H1 (cell line): ENCODE results near the gene PLAC9. TPM values are rescaled to one million over a fixed set of nuclear protein-coding genes. Genes with fewer than 3 reads are reported as not detected.

Source experiments
- CTCF ChIA-PET: fragments of 300-600 bp; sonication (Branson Sonifier 250); formaldehyde crosslinking; loops from one replicate; lab custom pipeline; 2021; ENCODE audit not compliant: partially characterized antibody; lab: Charles Lee
- POLR2A ChIA-PET: fragments of 300-600 bp; sonication (Branson Sonifier 250); formaldehyde crosslinking; loops from one replicate; lab custom pipeline; 2021; ENCODE audit warnings: inconsistent platforms; ENCODE audit not compliant: partially characterized antibody; lab: Charles Lee
- DNase-seq, 2 experiments: peaks; one replicate each; pipeline versions ENCODE4 v3.0.0 to v3.0.0-alpha.2; 2010 to 2022; ENCODE audit warnings: low spot score in 2 of 2, low read depth in 1 of 2, mixed read lengths in 1 of 2
- FAIRE-seq: peaks from 2 replicates; lab custom pipeline; 2011; peaks lifted over from hg19 to GRCh38; lab: Jason Lieb, UNC
- H2AFZ ChIP-seq: 2 replicates; pipeline ENCODE4 v1.8.1; 2012; ENCODE audit warnings: low read length, inconsistent platforms
- H2AK5ac ChIP-seq: 2 replicates; pipeline ENCODE4 v1.6.1; 2013; ENCODE audit warnings: low read depth, low read length
- H2BK120ac ChIP-seq: replicated peaks from 2 replicates; pipeline ENCODE3; 2013; ENCODE audit warnings: low read depth, low read length, inconsistent platforms
- H2BK12ac ChIP-seq: 2 replicates; pipeline ENCODE4 v1.6.1; 2013; ENCODE audit warnings: low read depth, low read length
- H2BK15ac ChIP-seq: 2 replicates; pipeline ENCODE4 v1.6.1; 2013; ENCODE audit warnings: low read length
- H2BK20ac ChIP-seq: 2 replicates; pipeline ENCODE4 v1.6.1; 2013; ENCODE audit warnings: low read length
- H2BK5ac ChIP-seq: 2 replicates; pipeline ENCODE4 v1.6.1; 2013; ENCODE audit warnings: low read depth, low read length
- H3K14ac ChIP-seq: 2 replicates; pipeline ENCODE4 v1.6.1; 2013; ENCODE audit warnings: inconsistent platforms; ENCODE audit not compliant: insufficient read length
- H3K18ac ChIP-seq: 2 replicates; pipeline ENCODE4 v1.6.1; 2013; ENCODE audit warnings: low read length; ENCODE audit errors: extremely low read depth
- H3K23ac ChIP-seq: 2 replicates; pipeline ENCODE4 v1.6.1; 2013; ENCODE audit warnings: inconsistent platforms; ENCODE audit not compliant: insufficient read length
- H3K23me2 ChIP-seq: 2 replicates; pipeline ENCODE4 v1.6.1; 2013; ENCODE audit warnings: low read depth, low read length
- H3K27ac ChIP-seq: 2 replicates; pipeline ENCODE4 v1.6.1; 2011; ENCODE audit warnings: low read depth, low read length, inconsistent platforms
- H3K27me3 ChIP-seq, 4 experiments: replicated peaks in 1 of 4; 1 replicate in 1 of 4; 2 replicates in 3 of 4; pipeline versions ENCODE4 v1.6.1 to v1.8.1; 2011 to 2013; ENCODE audit warnings: low read length in 3 of 4, mild to moderate bottlenecking in 3 of 4, inconsistent platforms in 2 of 4, mixed read lengths in 2 of 4, moderate library complexity in 1 of 4; ENCODE audit not compliant: control insufficient read depth in 3 of 4, insufficient read depth in 3 of 4; ENCODE audit errors: extremely low read depth in 1 of 4
- H3K36me3 ChIP-seq, 4 experiments: 2 replicates each; pipeline versions ENCODE4 v1.6.1 to v1.8.1; 2011 to 2013; ENCODE audit warnings: mild to moderate bottlenecking in 4 of 4, low read length in 3 of 4, moderate library complexity in 2 of 4, control low read depth in 1 of 4, inconsistent platforms in 1 of 4; ENCODE audit not compliant: insufficient read depth in 4 of 4, control insufficient read depth in 2 of 4
- H3K4ac ChIP-seq: replicated peaks from 2 replicates; pipeline ENCODE3; 2013; ENCODE audit warnings: low read length, low read depth, mixed read lengths, inconsistent platforms; ENCODE audit not compliant: insufficient read length
- H3K4me1 ChIP-seq, 4 experiments: replicated peaks in 1 of 4; 1 replicate in 1 of 4; 2 replicates in 3 of 4; pipeline versions ENCODE4 v1.6.1 to v1.8.1; 2011 to 2013; ENCODE audit warnings: low read length in 3 of 4, inconsistent platforms in 2 of 4, mixed read lengths in 1 of 4; ENCODE audit not compliant: insufficient read depth in 4 of 4, control insufficient read depth in 3 of 4
- H3K4me2 ChIP-seq, 2 experiments: 2 replicates each; pipeline versions ENCODE4 v1.6.1 to v1.8.1; 2011 to 2013; ENCODE audit warnings: low read depth in 2 of 2, low read length in 2 of 2, control low read depth in 1 of 2, inconsistent platforms in 1 of 2, mild to moderate bottlenecking in 1 of 2; ENCODE audit not compliant: insufficient read depth in 1 of 2
- H3K4me3 ChIP-seq, 4 experiments: fragments of 200-600, 300-600 bp in 1 of 4; sonication (generic), shearing (Covaris generic), sonication (Bioruptor Twin) in 1 of 4; 2 replicates each; pipeline versions ENCODE4 v1.5.1 to v1.8.1; 2011 to 2016; ENCODE audit warnings: low read length in 4 of 4, low read depth in 3 of 4, control low read depth in 2 of 4, inconsistent platforms in 2 of 4, mild to moderate bottlenecking in 2 of 4, mixed read lengths in 1 of 4, moderate library complexity in 1 of 4; ENCODE audit not compliant: insufficient read depth in 2 of 4; ENCODE audit errors: extremely low read depth in 1 of 4
- H3K56ac ChIP-seq: replicated peaks from 2 replicates; pipeline ENCODE3; 2013; ENCODE audit warnings: low read depth, mild to moderate bottlenecking, mixed read lengths, low read length, inconsistent platforms; ENCODE audit not compliant: insufficient read length
- H3K79me1 ChIP-seq: 2 replicates; pipeline ENCODE4 v1.6.1; 2013; ENCODE audit warnings: low read depth, low read length, control low read depth
- H3K79me2 ChIP-seq, 2 experiments: 2 replicates each; pipeline versions ENCODE4 v1.6.1 to v1.8.1; 2012 to 2013; ENCODE audit warnings: low read length in 2 of 2, mild to moderate bottlenecking in 2 of 2, inconsistent platforms in 1 of 2; ENCODE audit not compliant: insufficient read depth in 2 of 2, control insufficient read depth in 1 of 2
- H3K9ac ChIP-seq, 4 experiments: replicated peaks in 1 of 4; 1 replicate in 1 of 4; 2 replicates in 3 of 4; pipeline versions ENCODE4 v1.6.1 to v1.8.1; 2011 to 2013; ENCODE audit warnings: low read depth in 3 of 4, low read length in 3 of 4, control low read depth in 2 of 4, mild to moderate bottlenecking in 2 of 4, moderate library complexity in 2 of 4, inconsistent platforms in 1 of 4; ENCODE audit errors: extremely low read depth in 1 of 4
- H3K9me3 ChIP-seq, 2 experiments: 2 replicates each; pipeline versions ENCODE4 v1.6.1 to v1.8.1; 2012 to 2013; ENCODE audit warnings: mild to moderate bottlenecking in 2 of 2, moderate library complexity in 2 of 2, control low read depth in 1 of 2, inconsistent platforms in 1 of 2, low read depth in 1 of 2, low read length in 1 of 2, mixed read lengths in 1 of 2; ENCODE audit not compliant: insufficient read depth in 2 of 2
- H4K20me1 ChIP-seq, 2 experiments: replicated peaks in 1 of 2; 2 replicates each; pipeline versions ENCODE3 to v1.8.1; 2011 to 2013; ENCODE audit warnings: inconsistent platforms in 2 of 2, low read length in 2 of 2, mild to moderate bottlenecking in 1 of 2; ENCODE audit not compliant: insufficient read depth in 2 of 2, control insufficient read depth in 1 of 2
- H4K5ac ChIP-seq: 2 replicates; pipeline ENCODE4 v1.6.1; 2013; ENCODE audit warnings: low read length, low read depth, mixed read lengths, inconsistent platforms; ENCODE audit not compliant: insufficient read length
- H4K8ac ChIP-seq: 2 replicates; pipeline ENCODE4 v1.8.0; 2013; ENCODE audit warnings: mild to moderate bottlenecking, moderate library complexity, low read length, inconsistent platforms; ENCODE audit not compliant: insufficient read depth; ENCODE audit errors: extremely low read depth
- H4K91ac ChIP-seq: replicated peaks from 2 replicates; pipeline ENCODE3; 2013; ENCODE audit warnings: low read length, mixed read lengths, inconsistent platforms; ENCODE audit not compliant: insufficient read length
- CHD1 ChIP-seq: IDR thresholded peaks from 2 replicates; pipeline ENCODE4 v1.6.1; 2012; ENCODE audit warnings: low read depth, low read length, improper control_type of control experiment
- CREB1 ChIP-seq: IDR thresholded peaks from 2 replicates; pipeline ENCODE4 v1.6.1; 2012; ENCODE audit warnings: inconsistent platforms
- NRF1 ChIP-seq: IDR thresholded peaks from 2 replicates; pipeline ENCODE4 v1.6.1; 2011; ENCODE audit warnings: mild to moderate bottlenecking, low read depth, low read length, improper control_type of control experiment
- POLR2AphosphoS5 ChIP-seq: IDR thresholded peaks from 2 replicates; pipeline ENCODE4 v1.6.1; 2011; ENCODE audit warnings: low read depth, low read length
- RBBP5 ChIP-seq: IDR thresholded peaks from 2 replicates; pipeline ENCODE4 v1.7.1; 2012; ENCODE audit warnings: low read depth, mild to moderate bottlenecking, inconsistent platforms, low read length, moderate library complexity, borderline replicate concordance
- TAF1 ChIP-seq: IDR thresholded peaks from 2 replicates; pipeline ENCODE4 v1.6.1; 2011; ENCODE audit warnings: mild to moderate bottlenecking, low read depth, low read length
- TEAD4 ChIP-seq: IDR thresholded peaks from 2 replicates; pipeline ENCODE4 v1.6.1; 2012; ENCODE audit warnings: low read depth, low read length, inconsistent platforms, mixed read lengths
- ZNF274 ChIP-seq: IDR thresholded peaks from 2 replicates; pipeline ENCODE4 v1.7.0; 2012; ENCODE audit warnings: low read length, borderline replicate concordance; ENCODE audit errors: extremely low read depth
- WGBS, 2 experiments: shearing (Covaris generic) in 1 of 2; methylation state at CpG; one replicate each; pipeline versions ENCODE4 v1.1.6 to v1.1.7; 2013 to 2015; ENCODE audit warnings: low lambda C conversion rate in 2 of 2, mixed read lengths in 2 of 2, inconsistent platforms in 1 of 2, low coverage in 1 of 2, missing lambda C conversion rate in 1 of 2; ENCODE audit not compliant: insufficient replicate concordance in 2 of 2, insufficient coverage in 1 of 2, insufficient read length in 1 of 2; ENCODE audit errors: extremely low coverage in 1 of 2, missing lambda C conversion rate in 1 of 2; 5-methylcytosine and 5-hydroxymethylcytosine counted together
- polyA plus RNA-seq, 7 experiments: library from polyadenylated mRNA; depleted of rRNA in 3 of 7; stranded (reverse) in 5 of 7; unstranded in 2 of 7; fragments of >200 nt in 5 of 7; fragments of 200-250 nt in 2 of 7; gene quantifications; 1 replicate in 5 of 7; 2 replicates in 1 of 7; 4 replicates in 1 of 7; pipeline versions ENCODE4 v1.2.1 to v1.2.3, GENCODE V29; 2011 to 2013; ENCODE audit warnings: missing spikeins in 2 of 7, mixed read lengths in 2 of 7
- total RNA-seq: library from RNA; stranded (reverse); fragmentation: NEBNext Ultra II Directional; extraction: Animal tissue kit (Norgen Biotek cat#: 25700); gene quantifications from 2 replicates; pipeline ENCODE4 v1.2.1, GENCODE V29; 2021
- TF ChIP-seq, protein P1 (sequence below): IDR thresholded peaks from 2 replicates; pipeline ENCODE4 v1.6.1; 2012; ENCODE audit warnings: inconsistent platforms

The PLAC9 gene
- total and polyA plus RNA-seq, 2 of the 8 experiments (the other 6 are each of a cell fraction or from before 2014, with no cell fraction given), result 8.4 to 16.7 TPM

DNA sequence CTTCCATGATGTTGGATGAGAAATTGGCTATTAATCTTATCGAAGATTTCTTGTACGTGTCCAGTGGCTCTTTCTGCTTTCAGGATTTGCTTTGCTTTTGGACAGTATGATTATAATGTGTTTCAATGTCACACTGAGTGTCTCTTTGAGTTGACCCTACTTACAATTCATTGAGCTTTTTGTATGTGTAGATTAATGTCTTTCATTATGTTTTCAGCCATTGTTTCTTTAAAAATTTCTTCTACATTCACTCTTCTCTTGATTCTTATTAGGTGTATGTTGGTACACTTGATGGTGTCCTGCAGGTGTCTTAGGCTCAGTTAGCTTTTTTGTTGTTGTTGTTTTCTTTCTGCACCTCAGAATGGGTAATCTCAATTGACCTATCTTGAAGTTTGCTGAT is 16.6 kb downstream of the PLAC9 start:
- H3K27ac ChIP-seq, result no peak overlapping the region
- no peak overlapping the region for H2BK15ac ChIP-seq
- H2AK5ac ChIP-seq, result no peak overlapping the region
- no peak overlapping the region for H2BK20ac ChIP-seq
- no peaks in the 10 kb centered on the region; a peak in 1 of 7 replicates for H3K4me1 ChIP-seq
- peaks cover 0 to 4% (median 0%) of the 10 kb centered on the region in 4 experiments; a peak in 1 of 8 replicates for H3K36me3 ChIP-seq
- H3K4me3 ChIP-seq, result no peak overlapping the region
- H2BK5ac ChIP-seq, result no peak overlapping the region
- FAIRE-seq (no peak), DNase-seq (no peak)
- no peak overlapping the region for H4K5ac ChIP-seq
- H3K14ac ChIP-seq, result no peak overlapping the region
- no peak overlapping the region for H3K23ac ChIP-seq
- no peak overlapping the region for H2AFZ ChIP-seq
- H4K20me1 ChIP-seq, result peaks cover 2% of the 10 kb centered on the region in 2 experiments
- WGBS, 2 experiments, result 90% methylated on average over 2 of the region's 2 CpGs; no CpG with 5 or more reads in 1 of the 2 experiments
- no peaks in the 10 kb centered on the region; the same call in 1 of the 2 replicates for H3K79me1 ChIP-seq
- no peak overlapping the region for H2BK120ac ChIP-seq
- H3K9ac ChIP-seq, result no peak overlapping the region
- H3K79me2 ChIP-seq, result no peaks in the 10 kb centered on the region
- H3K9me3 ChIP-seq, result no peaks in the 10 kb centered on the region
- no peaks in the 10 kb centered on the region for H3K23me2 ChIP-seq
- ChIA-PET POLR2A (interaction anchor here (0.8 to 2.2 kb wide), 2 partner anchors 11 to 12 kb away, joined by 3 to 6 read pairs; no protein-coding TSS in a partner anchor), CTCF (interaction anchor here (0.8 to 5.5 kb wide), 5 partner anchors 11 to 73 kb away, joined by 3 to 50 read pairs (median 5); no protein-coding TSS in a partner anchor)
- H3K4me2 ChIP-seq, result no peak overlapping the region
- H2BK12ac ChIP-seq, result no peak overlapping the region
- H4K91ac ChIP-seq, result no peak overlapping the region
- H3K18ac ChIP-seq, result no peak overlapping the region
- no peak overlapping the region for H3K56ac ChIP-seq
- no peak overlapping the region for H4K8ac ChIP-seq
- H3K4ac ChIP-seq, result no peak overlapping the region
- H3K27me3 ChIP-seq, result no peaks in the 10 kb centered on the region
- TF ChIP-seq POLR2AphosphoS5 (no peak), NRF1 (no peak), TEAD4 (no peak), TAF1 (no peak), CREB1 (no peak), RBBP5 (no peak), CHD1 (no peak), ZNF274 (no peak)
- TF ChIP-seq, protein P1, sequence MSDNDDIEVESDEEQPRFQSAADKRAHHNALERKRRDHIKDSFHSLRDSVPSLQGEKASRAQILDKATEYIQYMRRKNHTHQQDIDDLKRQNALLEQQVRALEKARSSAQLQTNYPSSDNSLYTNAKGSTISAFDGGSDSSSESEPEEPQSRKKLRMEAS, result no peak
